ENCODE measurements around the gene UQCC2.

Gene UQCC2

GRCh38 chr6:33729059-33729458, 17.6 kb upstream of the UQCC2 start:
- no peak overlapping the region for H3K4me3 ChIP-seq (ENCODE audit: low read length in 2 of 2)
- H3K27me3 ChIP-seq (ENCODE audit: control insufficient read depth in 3 of 3, insufficient read depth in 3 of 3, low read depth in 1 of 3, low read length in 3 of 3) = peaks cover 0 to 24% (median 0%) of the 10 kb centered on the region in 3 experiments
- WGBS, 2 donors (ENCODE audit: extremely low coverage in 2 of 2, insufficient read length in 2 of 2, insufficient replicate concordance in 1 of 2) = no CpG with 5 or more reads among the region's 6 CpGs

GRCh38 chr6:33728438-33728837, 16.9 kb upstream of the UQCC2 start:
- Histone ChIP-seq H3K18ac (ENCODE audit: low read length) (peak overlapping the region; percentile 42), H3K27me3 (ENCODE audit: control insufficient read depth in 3 of 3, insufficient read depth in 3 of 3, low read depth in 1 of 3, low read length in 3 of 3) (peaks cover 0 to 30% (median 0%) of the 10 kb centered on the region in 3 experiments), H3K9me3 (replicated peaks in 1 of 2; ENCODE audit: control insufficient read depth in 2 of 2, insufficient read depth in 1 of 2, low read depth in 1 of 2, low read length in 2 of 2) (no peaks in the 10 kb centered on the region), H3K79me1 (ENCODE audit: low read depth, low read length) (no peaks in the 10 kb centered on the region), H4K91ac (ENCODE audit: low read depth, low read length, poor library complexity) (no peak overlapping the region), H3K9ac (ENCODE audit: low read depth, low read length, poor library complexity) (peak overlapping the region; percentile 9), H2BK15ac (ENCODE audit: low read length) (no peak overlapping the region), H3K36me3 (replicated peaks in 1 of 2; ENCODE audit: control insufficient read depth in 2 of 2, insufficient read depth in 2 of 2, low read length in 2 of 2) (no peaks in the 10 kb centered on the region), H2BK5ac (ENCODE audit: low read length) (peak overlapping the region; percentile 4), H3K4me2 (ENCODE audit: insufficient read depth, low read length, poor library complexity, severe bottlenecking) (no peak overlapping the region), H2BK120ac (ENCODE audit: low read depth, low read length) (no peak overlapping the region), H3K23ac (ENCODE audit: low read depth, low read length, poor library complexity) (no peak overlapping the region), H2AK5ac (ENCODE audit: low read depth, low read length) (no peak overlapping the region), H3K4ac (ENCODE audit: low read length) (no peak overlapping the region), H3K4me3 (ENCODE audit: low read length in 2 of 2) (no peak overlapping the region), H2BK12ac (ENCODE audit: low read length) (no peak overlapping the region), H3K4me1 (ENCODE audit: control insufficient read depth in 2 of 2, insufficient read depth in 1 of 2, low read depth in 1 of 2, low read length in 2 of 2) (peaks cover 0 to 7% of the 10 kb centered on the region in 2 donors), H2AFZ (ENCODE audit: low read length) (no peak overlapping the region), H3K27ac (replicated peaks; ENCODE audit: low read length) (no peak overlapping the region), H3K14ac (ENCODE audit: low read length) (no peak overlapping the region), H4K8ac (ENCODE audit: low read depth, low read length) (no peak overlapping the region)
- no peak for DNase-seq (ENCODE audit: low spot score)
- WGBS, 2 donors (ENCODE audit: extremely low coverage in 2 of 2, insufficient read length in 2 of 2, insufficient replicate concordance in 1 of 2) = no CpG with 5 or more reads among the region's 11 CpGs

More at GRCh38 chr6:33729059-33729458, 17.6 kb upstream of the UQCC2 start:
- no peak overlapping the region for H3K9ac ChIP-seq (ENCODE audit: low read depth, low read length, poor library complexity)
- H3K4me2 ChIP-seq (ENCODE audit: insufficient read depth, low read length, poor library complexity, severe bottlenecking) = no peak overlapping the region
- no peak overlapping the region for H4K91ac ChIP-seq (ENCODE audit: low read depth, low read length, poor library complexity)
- no peak overlapping the region for H4K8ac ChIP-seq (ENCODE audit: low read depth, low read length)
- H2BK120ac ChIP-seq (ENCODE audit: low read depth, low read length) = no peak overlapping the region
- H3K27ac ChIP-seq (replicated peaks; ENCODE audit: low read length) = no peak overlapping the region
- no peaks in the 10 kb centered on the region for H3K9me3 ChIP-seq (replicated peaks in 1 of 2; ENCODE audit: control insufficient read depth in 2 of 2, insufficient read depth in 1 of 2, low read depth in 1 of 2, low read length in 2 of 2)
- no peak overlapping the region for H2BK15ac ChIP-seq (ENCODE audit: low read length)
- no peak overlapping the region for H3K14ac ChIP-seq (ENCODE audit: low read length)
- peak overlapping the region; percentile 87 for H3K18ac ChIP-seq (ENCODE audit: low read length)
- peak overlapping the region; percentile 83 for H2AK5ac ChIP-seq (ENCODE audit: low read depth, low read length)
- no peaks in the 10 kb centered on the region for H3K36me3 ChIP-seq (replicated peaks in 1 of 2; ENCODE audit: control insufficient read depth in 2 of 2, insufficient read depth in 2 of 2, low read length in 2 of 2)
- H2BK12ac ChIP-seq (ENCODE audit: low read length) = no peak overlapping the region
- H3K23ac ChIP-seq (ENCODE audit: low read depth, low read length, poor library complexity) = peak overlapping the region; percentile 59
- H3K4ac ChIP-seq (ENCODE audit: low read length) = no peak overlapping the region
- H3K4me1 ChIP-seq (ENCODE audit: control insufficient read depth in 2 of 2, insufficient read depth in 1 of 2, low read depth in 1 of 2, low read length in 2 of 2) = peaks cover 0 to 7% of the 10 kb centered on the region in 2 donors
- DNase-seq (ENCODE audit: low spot score) = no peak
- H2AFZ ChIP-seq (ENCODE audit: low read length) = no peak overlapping the region
- H2BK5ac ChIP-seq (ENCODE audit: low read length) = no peak overlapping the region
- H3K79me1 ChIP-seq (ENCODE audit: low read depth, low read length) = no peaks in the 10 kb centered on the region

GRCh38 chr6:33727932-33728331, 16.4 kb upstream of the UQCC2 start:
- Histone ChIP-seq H2BK120ac (ENCODE audit: low read depth, low read length) (no peak overlapping the region), H2BK5ac (ENCODE audit: low read length) (no peak overlapping the region), H3K18ac (ENCODE audit: low read length) (no peak overlapping the region), H3K27ac (replicated peaks; ENCODE audit: low read length) (no peak overlapping the region), H3K4me3 (ENCODE audit: low read length in 2 of 2) (no peak overlapping the region), H3K4ac (ENCODE audit: low read length) (no peak overlapping the region), H4K8ac (ENCODE audit: low read depth, low read length) (no peak overlapping the region), H3K9ac (ENCODE audit: low read depth, low read length, poor library complexity) (no peak overlapping the region), H3K4me1 (ENCODE audit: control insufficient read depth in 2 of 2, insufficient read depth in 1 of 2, low read depth in 1 of 2, low read length in 2 of 2) (peaks cover 0 to 7% of the 10 kb centered on the region in 2 donors), H3K14ac (ENCODE audit: low read length) (no peak overlapping the region), H3K79me1 (ENCODE audit: low read depth, low read length) (no peaks in the 10 kb centered on the region), H3K9me3 (replicated peaks in 1 of 2; ENCODE audit: control insufficient read depth in 2 of 2, insufficient read depth in 1 of 2, low read depth in 1 of 2, low read length in 2 of 2) (no peaks in the 10 kb centered on the region), H3K4me2 (ENCODE audit: insufficient read depth, low read length, poor library complexity, severe bottlenecking) (no peak overlapping the region), H2AK5ac (ENCODE audit: low read depth, low read length) (no peak overlapping the region), H2AFZ (ENCODE audit: low read length) (no peak overlapping the region), H3K27me3 (ENCODE audit: control insufficient read depth in 3 of 3, insufficient read depth in 3 of 3, low read depth in 1 of 3, low read length in 3 of 3) (peaks cover 0 to 31% (median 0%) of the 10 kb centered on the region in 3 experiments), H2BK15ac (ENCODE audit: low read length) (no peak overlapping the region), H3K36me3 (replicated peaks in 1 of 2; ENCODE audit: control insufficient read depth in 2 of 2, insufficient read depth in 2 of 2, low read length in 2 of 2) (no peaks in the 10 kb centered on the region), H4K91ac (ENCODE audit: low read depth, low read length, poor library complexity) (no peak overlapping the region), H2BK12ac (ENCODE audit: low read length) (no peak overlapping the region), H3K23ac (ENCODE audit: low read depth, low read length, poor library complexity) (no peak overlapping the region)
- no CpG with 5 or more reads among the region's 11 CpGs for WGBS, 2 donors (ENCODE audit: extremely low coverage in 2 of 2, insufficient read length in 2 of 2, insufficient replicate concordance in 1 of 2)
- no peak for DNase-seq (ENCODE audit: low spot score)

- no CpG with 5 or more reads among the region's 7 CpGs for WGBS, 2 donors (ENCODE audit: extremely low coverage in 2 of 2, insufficient read length in 2 of 2, insufficient replicate concordance in 1 of 2)
Measured at GRCh38 chr6:33727126-33727525, 15.6 kb upstream of the UQCC2 start.

More at GRCh38 chr6:33727126-33727525, 15.6 kb upstream of the UQCC2 start:
- Histone ChIP-seq H3K4me2 (ENCODE audit: insufficient read depth, low read length, poor library complexity, severe bottlenecking) (no peak overlapping the region), H4K8ac (ENCODE audit: low read depth, low read length) (no peak overlapping the region), H3K36me3 (replicated peaks in 1 of 2; ENCODE audit: control insufficient read depth in 2 of 2, insufficient read depth in 2 of 2, low read length in 2 of 2) (no peaks in the 10 kb centered on the region), H3K9ac (ENCODE audit: low read depth, low read length, poor library complexity) (no peak overlapping the region), H3K9me3 (replicated peaks in 1 of 2; ENCODE audit: control insufficient read depth in 2 of 2, insufficient read depth in 1 of 2, low read depth in 1 of 2, low read length in 2 of 2) (no peaks in the 10 kb centered on the region), H3K79me1 (ENCODE audit: low read depth, low read length) (no peaks in the 10 kb centered on the region), H3K4me3 (ENCODE audit: low read length in 2 of 2) (no peak overlapping the region), H4K91ac (ENCODE audit: low read depth, low read length, poor library complexity) (no peak overlapping the region), H2BK15ac (ENCODE audit: low read length) (no peak overlapping the region), H2BK120ac (ENCODE audit: low read depth, low read length) (no peak overlapping the region), H3K27me3 (ENCODE audit: control insufficient read depth in 3 of 3, insufficient read depth in 3 of 3, low read depth in 1 of 3, low read length in 3 of 3) (peaks cover 0 to 37% (median 0%) of the 10 kb centered on the region in 3 experiments), H3K27ac (replicated peaks; ENCODE audit: low read length) (no peak overlapping the region), H2BK5ac (ENCODE audit: low read length) (no peak overlapping the region), H2BK12ac (ENCODE audit: low read length) (no peak overlapping the region), H3K23ac (ENCODE audit: low read depth, low read length, poor library complexity) (no peak overlapping the region), H3K4ac (ENCODE audit: low read length) (no peak overlapping the region), H3K18ac (ENCODE audit: low read length) (no peak overlapping the region), H2AK5ac (ENCODE audit: low read depth, low read length) (no peak overlapping the region), H2AFZ (ENCODE audit: low read length) (no peak overlapping the region), H3K14ac (ENCODE audit: low read length) (no peak overlapping the region), H3K4me1 (ENCODE audit: control insufficient read depth in 2 of 2, insufficient read depth in 1 of 2, low read depth in 1 of 2, low read length in 2 of 2) (peaks cover 0 to 7% of the 10 kb centered on the region in 2 donors)
- no peak for DNase-seq (ENCODE audit: low spot score)
